K562 (cell line): ENCODE measurements around the gene KLHL18. TPM values are rescaled to one million over a fixed set of nuclear protein-coding genes. Genes with fewer than 3 reads are reported as not detected.

Experiments
- ATF1 ChIP-seq, 2 experiments: fragments of 450-650 bp in 1 of 2; IDR thresholded peaks; 2 replicates each; pipeline ENCODE4 v1.6.1; 2016; ENCODE audit warnings: missing compliant biosample characterization in 1 of 2, missing genetic modification characterization in 1 of 2
- ZBTB40 ChIP-seq, 2 experiments: fragments of 450-650 bp in 1 of 2; sonication (generic) in 1 of 2; formaldehyde crosslinking in 1 of 2; IDR thresholded peaks; 2 replicates each; pipeline versions ENCODE4 v1.7.1 to v1.9.0; 2016 to 2022; ENCODE audit warnings: inconsistent platforms in 1 of 2, mild to moderate bottlenecking in 1 of 2, missing genetic modification reagents in 1 of 2
- polyA plus RNA-seq, 8 experiments: library from polyadenylated mRNA; depleted of rRNA in 4 of 8; stranded (reverse) in 5 of 8; unstranded in 3 of 8; fragments of >200 nt; fragmentation: Nextera tagmentation in 2 of 8; fragmentation: Illumina TruSeq in 1 of 8; extraction: Ambion mirVana in 2 of 8; extraction: Trizol in 1 of 8; gene quantifications; 2 replicates each; pipeline versions ENCODE4 v1.2.1 to v1.2.3, GENCODE V29; 2011 to 2014; ENCODE audit warnings: inconsistent platforms in 1 of 8, missing spikeins in 1 of 8
- total RNA-seq, 7 experiments: library from RNA; depleted of rRNA in 6 of 7; stranded (reverse); fragments of >200 nt in 6 of 7; fragmentation: Illumina TruSeq in 2 of 7; extraction: Trizol in 2 of 7; gene quantifications; 2 replicates each; pipeline versions ENCODE4 v1.2.1 to v1.2.3, GENCODE V29; 2011 to 2021; ENCODE audit warnings: low replicate concordance in 1 of 7

Gene KLHL18
- total and polyA plus RNA-seq, 9 of the 15 experiments (the other 6 are each of a cell fraction or from before 2014, with no cell fraction given), result 26.7 to 97.5 (median 48.7) TPM

DNA sequence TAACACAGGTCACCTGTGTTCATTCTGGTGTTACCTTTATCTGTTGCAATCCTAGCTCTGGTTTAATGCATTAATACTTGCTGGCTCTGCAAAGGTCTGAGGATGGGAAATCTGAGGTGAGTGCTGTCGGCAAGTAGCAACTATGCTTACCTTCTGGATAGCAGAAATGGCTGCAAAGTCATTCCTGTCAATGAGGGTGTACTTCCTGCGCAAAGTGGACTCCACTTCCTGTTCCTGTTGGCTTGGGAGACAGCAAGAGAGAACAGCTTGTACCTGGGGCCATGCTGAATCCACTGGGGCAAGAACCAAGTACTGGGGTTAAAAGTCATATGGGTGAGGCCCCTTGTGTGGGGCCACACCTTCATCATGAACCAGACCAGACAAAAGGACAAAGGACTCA is 37.5 kb upstream of the KLHL18 start (continued):
- TF ChIP-seq ZBTB40 (IDR thresholded peaks at IDR 0.05) (peak; percentile 73), ZBTB40 (CRISPR knock-in tag; IDR thresholded peaks at IDR 0.05) (no peak), ATF1 (CRISPR knock-in tag; IDR thresholded peaks at IDR 0.05) (no peak), ATF1 (tag; IDR thresholded peaks at IDR 0.05) (no peak)
